ENCODE data around the gene ADAM22.

Gene ADAM22

DNA sequence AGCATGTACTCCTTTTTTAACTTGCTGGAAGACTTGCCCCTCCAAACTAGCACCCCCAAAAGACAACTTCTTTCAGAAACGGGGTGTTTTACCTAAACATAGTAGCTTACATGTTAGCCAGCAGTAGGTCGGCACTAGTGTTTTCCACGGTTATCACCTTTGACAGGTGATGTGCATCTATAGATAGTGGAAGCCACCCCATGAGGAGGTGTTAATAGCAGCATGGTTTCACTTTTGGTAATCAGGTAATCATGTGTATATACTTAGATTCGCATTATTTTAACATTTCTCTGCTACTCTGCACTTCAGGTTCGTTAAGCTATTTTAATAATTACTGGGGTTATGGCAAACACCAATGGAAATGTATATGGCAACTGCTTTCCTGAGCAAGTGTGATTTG lies 268.2 kb downstream of the ADAM22 start:
- peaks cover 8% of the 10 kb centered on the region; the same call in 1 of the 2 replicates for H3K4me1 ChIP-seq (ENCODE audit: insufficient read depth, low read length)
- no peaks in the 10 kb centered on the region for H3K9me3 ChIP-seq (ENCODE audit: control insufficient read depth, insufficient read depth, low read length)
- H3K36me3 ChIP-seq (ENCODE audit: insufficient read depth, low read length), result peaks cover 4% of the 10 kb centered on the region; the same call in 1 of the 2 replicates
- no peak overlapping the region for H3K9ac ChIP-seq (ENCODE audit: low read depth, low read length)

DNA sequence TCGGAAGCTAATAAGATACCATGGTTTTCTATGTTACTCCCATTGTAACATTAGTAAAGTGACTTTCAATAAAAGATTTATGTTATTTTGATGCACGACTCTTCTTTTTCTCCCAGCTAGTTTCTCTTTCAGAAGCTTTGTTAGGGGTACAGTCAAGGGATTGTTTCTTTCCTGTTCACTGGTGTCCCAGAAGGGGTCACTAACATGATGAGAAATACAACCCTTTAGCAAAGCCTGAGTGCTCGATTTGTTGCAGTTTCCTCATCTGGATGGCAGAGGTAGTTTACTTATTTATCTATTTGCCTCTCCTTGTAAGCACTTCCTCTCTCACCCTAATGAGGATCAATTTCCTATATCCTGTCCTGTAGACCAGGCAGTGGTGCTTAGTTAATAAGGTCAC lies 268.7 kb downstream of the ADAM22 start:
- Histone ChIP-seq H3K9ac (ENCODE audit: low read depth, low read length) (no peak overlapping the region), H3K9me3 (ENCODE audit: control insufficient read depth, insufficient read depth, low read length) (no peaks in the 10 kb centered on the region), H3K4me1 (ENCODE audit: insufficient read depth, low read length) (peaks cover 8% of the 10 kb centered on the region; the same call in 1 of the 2 replicates), H3K36me3 (ENCODE audit: insufficient read depth, low read length) (peaks cover 6% of the 10 kb centered on the region; the same call in 1 of the 2 replicates)

DNA sequence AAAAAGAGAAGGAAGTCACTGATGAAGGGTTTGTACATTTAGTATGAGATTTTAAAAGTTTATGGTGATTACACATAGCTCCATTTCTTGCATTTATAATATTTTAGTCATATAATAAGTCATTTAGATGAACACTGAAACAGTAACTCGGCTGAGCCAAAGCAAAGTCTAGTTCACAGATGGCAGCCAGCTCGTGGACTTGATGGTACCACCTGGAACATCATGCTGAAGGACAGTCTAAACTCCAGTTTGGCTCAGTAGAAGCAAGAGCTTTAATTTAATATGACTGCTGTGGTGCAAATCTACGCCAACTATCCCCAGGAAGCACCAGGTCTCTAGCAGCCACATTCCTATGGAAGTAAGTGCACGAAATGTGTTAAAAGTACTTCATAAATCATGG lies 269.4 kb downstream of the ADAM22 start:
- Histone ChIP-seq H3K9me3 (ENCODE audit: control insufficient read depth, insufficient read depth, low read length) (no peaks in the 10 kb centered on the region), H3K9ac (ENCODE audit: low read depth, low read length) (no peak overlapping the region), H3K4me1 (ENCODE audit: insufficient read depth, low read length) (peaks cover 8% of the 10 kb centered on the region; the same call in 1 of the 2 replicates), H3K36me3 (ENCODE audit: insufficient read depth, low read length) (peaks cover 6% of the 10 kb centered on the region)

DNA sequence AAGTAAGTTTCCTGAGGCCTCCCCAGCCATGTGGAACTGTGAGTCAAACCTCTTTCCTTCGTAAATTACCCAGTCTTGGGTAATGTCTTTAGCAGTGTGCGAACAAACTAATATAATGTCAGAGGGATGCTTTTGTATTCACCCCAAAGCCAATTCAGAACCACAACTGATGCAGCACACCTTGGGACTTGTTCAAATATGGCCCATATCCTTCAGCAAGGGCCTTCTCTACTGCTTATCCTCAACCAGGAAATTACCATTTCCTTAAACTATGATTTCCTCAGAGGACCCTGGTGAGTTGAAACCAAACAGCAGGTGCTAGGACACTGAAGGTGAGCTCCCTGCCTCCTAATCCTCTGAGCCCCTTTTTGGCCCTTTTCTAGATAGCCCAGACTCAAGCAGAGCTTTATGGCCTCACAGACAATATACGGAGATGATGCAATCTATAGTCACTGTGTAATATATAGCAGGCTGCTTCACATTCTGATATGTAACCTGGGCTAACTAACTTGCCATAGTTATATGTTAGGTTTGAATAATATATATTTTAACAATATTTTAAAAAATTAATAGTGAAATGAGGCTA lies 270.6 kb downstream of the ADAM22 start:
- no peak overlapping the region for H3K9ac ChIP-seq (ENCODE audit: low read depth, low read length)
- peaks cover 8% of the 10 kb centered on the region; the same call in 1 of the 2 replicates for H3K4me1 ChIP-seq (ENCODE audit: insufficient read depth, low read length)
- H3K36me3 ChIP-seq (ENCODE audit: insufficient read depth, low read length), result peaks cover 10% of the 10 kb centered on the region

DNA sequence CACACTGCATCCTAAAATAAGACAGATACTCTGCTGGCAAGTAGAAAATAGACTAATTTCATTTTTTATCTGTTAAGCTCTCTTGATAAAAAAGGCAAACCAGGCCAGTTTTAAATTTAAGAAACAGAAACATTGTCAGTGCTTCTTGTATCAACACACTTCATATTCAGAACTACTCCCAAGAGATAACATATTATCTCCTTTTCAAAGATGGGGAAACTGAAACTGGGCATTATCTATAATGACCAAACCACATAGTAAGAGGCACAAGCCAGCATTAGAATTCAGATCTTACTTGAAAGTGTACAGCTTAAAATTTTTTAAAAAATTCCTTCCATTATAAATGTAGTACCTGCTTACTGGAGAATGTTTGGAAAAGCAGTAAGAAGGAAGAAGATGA lies 271.1 kb downstream of the ADAM22 start:
- peaks cover 8% of the 10 kb centered on the region; the same call in 1 of the 2 replicates for H3K4me1 ChIP-seq (ENCODE audit: insufficient read depth, low read length)
- no peak overlapping the region for H3K9ac ChIP-seq (ENCODE audit: low read depth, low read length)
- no peaks in the 10 kb centered on the region for H3K9me3 ChIP-seq (ENCODE audit: control insufficient read depth, insufficient read depth, low read length)
- peaks cover 10% of the 10 kb centered on the region for H3K36me3 ChIP-seq (ENCODE audit: insufficient read depth, low read length)

More for the DNA sequence above, 270.6 kb downstream of the ADAM22 start:
- H3K9me3 ChIP-seq (ENCODE audit: control insufficient read depth, insufficient read depth, low read length), result no peaks in the 10 kb centered on the region

DNA sequence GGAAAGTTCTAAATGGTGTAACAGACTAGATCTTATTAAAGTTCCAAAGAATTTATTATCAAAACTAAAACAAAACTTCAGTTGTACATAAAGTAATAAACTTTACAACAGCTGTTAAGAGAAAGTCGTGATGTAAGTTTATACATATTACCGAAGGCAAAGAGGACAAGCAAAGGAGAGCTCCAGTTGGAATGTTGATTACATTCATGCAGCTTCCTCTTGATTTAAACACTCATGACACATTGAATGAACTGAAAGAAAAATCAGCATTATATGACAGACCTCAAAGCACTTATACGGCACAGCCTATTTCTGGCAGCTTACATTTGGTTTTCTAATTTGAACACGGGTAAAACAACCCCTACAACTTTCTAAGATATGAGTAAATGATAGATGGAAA lies 272.2 kb downstream of the ADAM22 start:
- no peaks in the 10 kb centered on the region for H3K9me3 ChIP-seq (ENCODE audit: control insufficient read depth, insufficient read depth, low read length)
- H3K4me1 ChIP-seq (ENCODE audit: insufficient read depth, low read length), result peaks cover 2% of the 10 kb centered on the region; the same call in 1 of the 2 replicates
- H3K36me3 ChIP-seq (ENCODE audit: insufficient read depth, low read length), result peaks cover 10% of the 10 kb centered on the region
- no peak overlapping the region for H3K9ac ChIP-seq (ENCODE audit: low read depth, low read length)

DNA sequence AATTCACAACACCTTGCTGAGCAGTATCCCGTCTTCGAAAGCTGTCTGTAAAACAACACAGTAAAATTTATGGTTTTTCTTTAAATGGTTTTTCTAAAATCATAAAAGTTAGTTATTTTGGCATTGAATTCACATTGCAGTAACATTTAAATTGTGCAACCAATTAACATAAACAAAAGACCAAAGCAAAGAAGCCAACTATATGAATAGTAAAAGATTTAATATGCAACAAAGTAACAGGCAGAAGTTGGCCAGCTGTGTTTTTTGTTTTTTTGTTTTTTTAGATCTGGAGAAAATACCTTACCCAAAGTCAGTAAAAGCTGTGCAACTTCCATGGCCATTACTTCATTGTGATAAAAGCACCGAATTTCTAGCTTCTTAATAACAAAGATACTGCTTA lies 274.5 kb downstream of the ADAM22 start:
- H3K36me3 ChIP-seq (ENCODE audit: insufficient read depth, low read length), result peaks cover 17% of the 10 kb centered on the region
- no peak overlapping the region for H3K9ac ChIP-seq (ENCODE audit: low read depth, low read length)
- no peaks in the 10 kb centered on the region for H3K4me1 ChIP-seq (ENCODE audit: insufficient read depth, low read length)
- H3K9me3 ChIP-seq (ENCODE audit: control insufficient read depth, insufficient read depth, low read length), result no peaks in the 10 kb centered on the region

DNA sequence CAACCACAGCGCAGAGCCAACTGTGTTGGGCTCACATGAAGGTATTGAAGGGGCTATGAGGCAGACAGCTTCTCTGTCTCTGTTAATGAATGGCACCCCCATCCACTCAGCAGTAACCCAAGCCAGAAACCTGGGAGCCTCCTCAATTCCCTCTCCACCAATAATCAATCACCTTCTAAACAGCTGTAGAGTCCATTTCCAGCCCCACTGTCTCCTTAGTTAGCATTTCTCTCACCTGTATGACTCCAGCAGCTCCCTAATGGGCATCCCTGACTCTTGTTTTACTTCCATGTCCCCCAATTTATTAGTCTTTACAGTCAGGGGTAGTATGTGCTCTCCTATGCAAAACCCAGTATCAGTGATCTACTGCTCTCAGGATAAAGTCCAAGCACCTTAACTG lies 278.9 kb downstream of the ADAM22 start:
- no peak overlapping the region for H3K9ac ChIP-seq (ENCODE audit: low read depth, low read length)
- peaks cover 14% of the 10 kb centered on the region for H3K36me3 ChIP-seq (ENCODE audit: insufficient read depth, low read length)
- peaks cover 15% of the 10 kb centered on the region for H3K4me1 ChIP-seq (ENCODE audit: insufficient read depth, low read length)
- H3K9me3 ChIP-seq (ENCODE audit: control insufficient read depth, insufficient read depth, low read length), result no peaks in the 10 kb centered on the region

DNA sequence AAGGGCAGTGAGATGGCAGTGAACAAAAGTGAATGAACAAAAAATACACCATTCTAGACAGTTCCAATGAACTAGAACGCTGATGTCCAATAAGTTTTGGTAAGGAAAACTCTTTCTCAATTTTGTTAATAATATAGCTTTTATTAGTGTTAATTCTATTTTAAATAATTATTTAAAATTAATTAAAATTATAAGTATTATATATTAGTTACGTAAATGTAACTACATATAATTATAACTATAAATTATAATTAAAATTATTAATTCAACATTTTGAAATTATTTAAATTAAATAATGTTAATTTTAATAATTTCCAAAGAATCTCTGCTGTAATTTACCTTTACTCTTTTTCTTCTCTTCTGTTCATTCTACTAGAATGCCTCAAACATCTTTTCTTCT lies 280.4 kb downstream of the ADAM22 start:
- Histone ChIP-seq H3K9me3 (ENCODE audit: control insufficient read depth, insufficient read depth, low read length) (no peaks in the 10 kb centered on the region), H3K9ac (ENCODE audit: low read depth, low read length) (no peak overlapping the region), H3K4me1 (ENCODE audit: insufficient read depth, low read length) (peaks cover 21% of the 10 kb centered on the region), H3K36me3 (ENCODE audit: insufficient read depth, low read length) (peaks cover 10% of the 10 kb centered on the region; the same call in 1 of the 2 replicates)

DNA sequence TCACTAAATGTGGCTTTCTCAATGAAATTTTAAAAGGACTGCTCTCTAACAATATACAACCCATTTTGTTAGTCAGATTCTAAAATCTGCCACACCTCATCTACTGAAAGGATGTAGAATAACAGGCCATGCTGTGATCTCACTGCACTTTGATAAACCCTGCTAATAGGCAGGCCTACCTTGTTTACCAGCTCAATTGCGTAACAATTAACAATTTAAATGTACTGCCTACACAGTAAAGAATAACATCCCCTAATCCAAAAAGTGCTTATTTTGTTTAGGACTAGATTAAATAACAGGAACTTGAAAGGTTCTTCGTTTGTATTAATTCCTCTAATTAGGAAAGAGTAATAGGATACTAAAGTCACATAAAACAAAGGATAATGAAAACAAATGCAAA lies 281.2 kb downstream of the ADAM22 start:
- Histone ChIP-seq H3K9me3 (ENCODE audit: control insufficient read depth, insufficient read depth, low read length) (no peaks in the 10 kb centered on the region), H3K4me1 (ENCODE audit: insufficient read depth, low read length) (peaks cover 21% of the 10 kb centered on the region), H3K9ac (ENCODE audit: low read depth, low read length) (no peak overlapping the region), H3K36me3 (ENCODE audit: insufficient read depth, low read length) (peaks cover 10% of the 10 kb centered on the region; the same call in 1 of the 2 replicates)

DNA sequence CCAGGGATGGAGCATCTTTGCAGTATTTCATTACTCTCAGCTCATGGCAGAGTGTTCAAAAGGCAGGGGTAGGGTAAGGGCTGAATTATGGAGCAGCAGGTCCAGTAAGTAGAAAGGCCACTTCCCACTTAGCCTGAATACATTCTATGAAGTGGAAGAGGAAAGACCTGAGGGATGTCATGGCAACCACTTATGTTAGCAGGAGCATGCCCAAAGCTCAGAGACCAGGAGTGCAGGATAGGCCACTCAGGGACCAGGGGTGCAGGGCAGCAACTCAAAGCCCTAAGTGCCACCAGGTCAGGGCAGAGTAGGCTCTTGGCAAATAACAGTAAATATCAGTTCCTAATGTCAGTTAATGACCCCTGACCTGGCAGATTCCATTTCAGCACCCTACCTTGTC lies 282.2 kb downstream of the ADAM22 start:
- H3K4me1 ChIP-seq (ENCODE audit: insufficient read depth, low read length), result peaks cover 25% of the 10 kb centered on the region
- H3K9ac ChIP-seq (ENCODE audit: low read depth, low read length), result no peak overlapping the region
- no peaks in the 10 kb centered on the region for H3K9me3 ChIP-seq (ENCODE audit: control insufficient read depth, insufficient read depth, low read length)
- peaks cover 10% of the 10 kb centered on the region; the same call in 1 of the 2 replicates for H3K36me3 ChIP-seq (ENCODE audit: insufficient read depth, low read length)

DNA sequence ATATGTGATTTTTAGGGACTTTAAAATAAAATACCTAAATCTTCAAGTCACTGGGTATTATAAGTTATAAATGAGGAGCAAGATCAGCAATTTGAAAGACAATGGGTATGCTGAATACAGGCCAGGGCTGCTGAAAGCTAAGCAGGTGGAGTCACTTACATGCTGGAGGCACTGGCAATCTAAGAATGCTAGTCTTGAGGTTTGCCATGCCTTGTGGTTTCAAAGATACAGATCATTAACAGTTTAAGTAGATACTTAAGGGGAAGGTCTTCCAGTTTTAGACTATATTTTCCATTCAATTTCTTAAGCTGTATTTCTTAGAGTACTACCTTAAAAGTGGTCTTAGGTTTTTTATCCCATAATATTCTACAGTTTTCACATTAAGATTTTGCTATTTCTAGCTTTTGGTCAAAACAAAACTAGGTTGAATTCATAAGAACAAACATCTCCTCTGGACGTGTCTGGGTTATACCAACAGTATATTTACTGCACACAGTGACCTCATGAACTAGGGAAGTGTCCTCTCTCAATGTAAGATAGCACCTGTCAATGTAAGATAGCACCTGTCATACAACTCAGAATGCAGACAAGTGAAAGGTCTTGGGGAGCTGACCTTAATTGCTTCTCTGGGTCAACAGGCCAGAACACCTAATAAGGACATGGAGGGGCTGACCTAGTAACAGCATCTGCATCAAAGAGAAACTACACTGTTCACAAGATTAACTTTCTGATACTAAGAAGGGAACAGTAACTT lies 283.8 kb downstream of the ADAM22 start:
- peaks cover 6% of the 10 kb centered on the region; the same call in 1 of the 2 replicates for H3K36me3 ChIP-seq (ENCODE audit: insufficient read depth, low read length)
- H3K9ac ChIP-seq (ENCODE audit: low read depth, low read length), result 0 out of 2 replicates have a peak overlapping the region, but pooled peaks have one; percentile 87
- H3K4me1 ChIP-seq (ENCODE audit: insufficient read depth, low read length), result peaks cover 25% of the 10 kb centered on the region
- no peaks in the 10 kb centered on the region for H3K9me3 ChIP-seq (ENCODE audit: control insufficient read depth, insufficient read depth, low read length)

DNA sequence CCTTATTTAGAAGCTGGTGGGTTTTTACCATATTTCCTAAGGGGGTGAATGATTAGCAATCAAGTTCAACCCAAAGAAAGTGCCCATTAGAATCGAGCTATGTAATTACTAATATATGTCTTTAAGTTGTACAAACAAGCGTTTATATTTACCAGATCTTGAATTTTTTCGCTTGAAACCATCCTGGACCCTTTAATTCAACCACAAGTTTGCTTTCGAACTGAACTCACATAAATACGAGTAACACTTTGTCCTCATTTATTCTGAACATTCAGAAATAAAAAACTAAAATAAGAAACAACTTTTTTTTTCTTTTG lies 284.3 kb downstream of the ADAM22 start:
- H3K9me3 ChIP-seq (ENCODE audit: control insufficient read depth, insufficient read depth, low read length), result no peaks in the 10 kb centered on the region
- H3K4me1 ChIP-seq (ENCODE audit: insufficient read depth, low read length), result peaks cover 25% of the 10 kb centered on the region

DNA sequence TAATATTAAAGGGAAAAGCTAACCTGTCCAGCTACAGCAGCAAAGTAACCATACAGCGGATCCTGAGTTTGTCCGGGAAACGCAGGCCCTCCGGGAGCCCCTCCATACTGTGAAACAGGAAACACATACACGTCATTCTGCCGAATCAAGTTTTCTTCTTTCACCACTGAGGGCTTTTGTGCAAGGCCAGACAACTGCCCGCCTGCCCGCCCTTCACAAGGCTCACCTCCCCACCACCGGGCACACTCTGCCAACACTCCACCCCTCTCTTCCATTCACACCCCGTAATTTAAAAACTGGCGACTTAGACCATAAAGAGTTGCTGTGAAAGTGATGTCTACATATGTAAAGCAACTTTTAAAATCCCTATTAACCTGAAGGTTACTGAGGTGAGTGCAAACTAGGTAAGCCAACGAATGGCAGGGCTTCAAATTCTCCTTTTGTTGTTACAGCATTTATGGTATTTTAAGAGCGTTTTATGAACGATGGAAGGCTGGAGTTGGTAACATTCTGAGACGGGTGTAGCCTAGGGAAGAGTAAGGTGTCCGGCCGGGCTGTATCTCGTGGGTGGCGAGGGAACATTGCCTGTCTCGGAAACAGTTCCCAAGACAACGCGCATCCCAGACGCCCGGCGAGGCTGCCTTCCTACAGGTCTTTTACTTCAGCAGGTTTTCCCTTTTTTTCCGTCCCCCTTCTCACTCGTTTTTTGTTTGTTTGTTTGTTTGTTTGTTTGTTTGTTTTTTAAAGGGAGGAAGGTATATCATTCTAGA lies 285.0 kb downstream of the ADAM22 start:
- Histone ChIP-seq H3K36me3 (ENCODE audit: insufficient read depth, low read length) (peaks cover under 1% of the 10 kb centered on the region; the same call in 1 of the 2 replicates), H3K4me1 (ENCODE audit: insufficient read depth, low read length) (peaks cover 25% of the 10 kb centered on the region), H3K9me3 (ENCODE audit: control insufficient read depth, insufficient read depth, low read length) (no peaks in the 10 kb centered on the region), H3K9ac (ENCODE audit: low read depth, low read length) (peak overlapping the region; percentile 87)

More for the DNA sequence above, 284.3 kb downstream of the ADAM22 start:
- Histone ChIP-seq H3K36me3 (ENCODE audit: insufficient read depth, low read length) (peaks cover 3% of the 10 kb centered on the region; the same call in 1 of the 2 replicates), H3K9ac (ENCODE audit: low read depth, low read length) (peak overlapping the region; percentile 87; the same call in 1 of the 2 replicates)
